NCI-H526 treated with DMSO at 0.1 percent for 48 hours (cell line): Measurements from ENCODE around the gene HRAS.
"Not testable (repeated sequence)": the region's sequence is repeated elsewhere in the genome, so short reads cannot be mapped to it uniquely, and the experiment has no call there.

ENCODE experiments used
- DNase-seq: peaks from one replicate; lab custom pipeline; 2025; lab: John Stamatoyannopoulos, UW

HRAS gene

DNA sequence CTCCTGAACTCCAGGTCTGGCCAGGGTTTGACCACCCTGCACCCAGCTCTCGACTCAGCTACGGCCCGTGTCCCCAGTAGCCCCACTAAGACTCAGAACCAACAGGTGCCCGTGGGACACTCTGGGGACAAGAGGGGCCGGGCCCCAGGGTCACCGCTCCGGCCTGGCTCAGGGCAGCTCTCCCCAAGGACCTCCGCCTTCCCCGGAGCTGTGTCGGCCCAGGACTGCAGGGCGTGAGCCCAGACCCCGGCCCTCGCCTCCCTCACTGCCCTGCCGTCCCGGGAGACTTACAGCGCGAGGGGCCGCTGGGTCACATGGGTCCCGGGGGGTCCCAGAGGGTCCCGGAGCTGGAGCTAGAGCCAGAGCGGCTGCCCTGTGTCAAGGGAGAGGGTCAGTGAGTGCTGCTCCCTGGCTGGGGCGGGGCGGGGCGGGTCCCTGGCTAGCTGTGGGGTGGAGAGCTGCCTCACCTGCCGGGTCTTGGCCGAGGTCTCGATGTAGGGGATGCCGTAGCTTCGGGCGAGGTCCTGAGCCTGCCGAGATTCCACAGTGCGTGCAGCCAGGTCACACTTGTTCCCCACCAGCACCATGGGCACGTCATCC, 2.3 kb downstream of the HRAS start:
- no peak for DNase-seq

DNA sequence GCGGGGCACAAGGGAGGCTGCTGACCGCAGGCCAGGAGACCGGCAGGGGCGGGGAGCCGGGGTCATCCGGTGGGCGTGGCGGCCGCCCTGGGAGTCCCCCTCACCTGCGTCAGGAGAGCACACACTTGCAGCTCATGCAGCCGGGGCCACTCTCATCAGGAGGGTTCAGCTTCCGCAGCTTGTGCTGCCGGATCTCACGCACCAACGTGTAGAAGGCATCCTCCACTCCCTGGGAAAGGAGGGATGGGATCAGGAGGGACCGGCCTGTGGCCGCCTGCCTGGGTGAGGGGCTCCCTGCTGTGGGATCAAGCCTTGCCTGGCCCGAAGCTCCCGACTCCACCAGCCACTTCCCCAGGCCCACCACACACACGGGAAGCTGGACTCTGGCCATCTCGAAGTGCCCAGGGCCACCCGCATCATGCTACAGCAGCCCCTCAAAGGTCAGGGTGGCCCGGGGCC, 2.8 kb downstream of the HRAS start:
- DNase-seq = no peak

DNA sequence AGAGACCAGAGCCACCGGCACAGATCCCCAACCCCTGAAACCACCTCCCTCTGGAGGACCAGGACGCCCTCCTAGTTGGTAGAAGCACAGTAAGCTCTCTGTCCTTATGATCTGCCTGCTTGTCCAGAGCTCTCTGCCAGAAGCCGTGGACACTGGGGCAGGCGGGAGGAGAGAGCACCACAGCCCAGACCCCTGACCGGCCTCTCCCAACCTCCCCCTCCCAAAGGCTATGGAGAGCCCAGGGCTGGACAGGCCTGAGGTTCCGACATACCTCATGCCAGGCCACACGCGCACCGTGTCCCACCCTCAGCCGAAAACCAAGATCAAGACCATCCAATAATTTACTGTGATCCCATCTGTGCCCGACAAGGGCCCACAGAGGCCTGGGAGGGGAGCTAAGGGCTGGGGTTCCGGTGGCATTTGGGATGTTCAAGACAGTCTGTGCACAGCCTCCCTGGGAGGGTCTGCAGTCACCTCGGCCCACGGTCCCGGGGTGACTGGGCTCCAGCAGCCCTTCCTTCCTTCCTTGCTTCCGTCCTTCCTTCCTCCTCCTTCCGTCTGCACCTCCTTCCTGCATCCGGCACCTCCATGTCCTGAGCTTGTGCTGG, 3.4 kb downstream of the HRAS start:
- no peak for DNase-seq

DNA sequence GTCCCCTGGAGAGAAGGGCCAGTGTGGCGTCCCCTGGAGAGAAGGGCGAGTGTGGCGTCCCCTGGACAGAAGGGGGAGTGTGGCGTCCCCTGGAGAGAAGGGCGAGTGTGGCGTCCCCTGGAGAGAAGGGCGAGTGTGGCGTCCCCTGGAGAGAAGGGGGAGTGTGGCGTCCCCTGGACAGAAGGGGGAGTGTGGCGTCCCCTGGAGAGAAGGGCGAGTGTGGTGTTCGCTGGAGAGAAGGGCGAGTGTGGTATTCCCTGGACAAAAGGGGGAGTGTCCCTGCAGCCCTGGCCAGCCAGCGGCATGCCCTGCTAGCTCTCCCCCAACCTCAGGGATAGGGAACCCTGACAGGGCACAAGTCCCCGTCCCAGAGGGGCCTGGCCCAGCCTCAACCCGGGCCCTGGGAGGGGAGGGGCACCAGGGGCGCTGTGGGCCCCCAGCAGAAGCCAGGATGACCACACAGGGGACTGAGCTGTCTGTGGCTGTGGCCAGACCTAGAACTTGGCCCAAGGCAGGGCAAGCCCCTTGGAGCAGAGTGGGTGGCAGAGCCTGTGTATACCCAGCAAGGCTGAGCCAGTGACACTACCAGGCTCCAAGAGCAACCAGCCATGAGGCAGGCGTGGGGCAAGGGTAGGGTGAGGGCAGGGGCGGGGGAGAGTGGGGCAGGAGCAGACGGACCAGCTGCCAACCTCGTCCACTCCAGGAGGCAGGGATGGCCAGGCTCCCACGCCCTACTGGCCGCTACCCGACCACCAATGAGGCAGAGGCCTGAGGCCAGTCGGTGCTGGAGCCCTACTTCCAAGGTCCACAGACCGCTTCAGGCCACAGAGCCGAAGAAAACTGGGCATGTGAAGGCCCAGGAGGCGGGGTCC, 4.2 kb downstream of the HRAS start:
- no peak for DNase-seq

DNA sequence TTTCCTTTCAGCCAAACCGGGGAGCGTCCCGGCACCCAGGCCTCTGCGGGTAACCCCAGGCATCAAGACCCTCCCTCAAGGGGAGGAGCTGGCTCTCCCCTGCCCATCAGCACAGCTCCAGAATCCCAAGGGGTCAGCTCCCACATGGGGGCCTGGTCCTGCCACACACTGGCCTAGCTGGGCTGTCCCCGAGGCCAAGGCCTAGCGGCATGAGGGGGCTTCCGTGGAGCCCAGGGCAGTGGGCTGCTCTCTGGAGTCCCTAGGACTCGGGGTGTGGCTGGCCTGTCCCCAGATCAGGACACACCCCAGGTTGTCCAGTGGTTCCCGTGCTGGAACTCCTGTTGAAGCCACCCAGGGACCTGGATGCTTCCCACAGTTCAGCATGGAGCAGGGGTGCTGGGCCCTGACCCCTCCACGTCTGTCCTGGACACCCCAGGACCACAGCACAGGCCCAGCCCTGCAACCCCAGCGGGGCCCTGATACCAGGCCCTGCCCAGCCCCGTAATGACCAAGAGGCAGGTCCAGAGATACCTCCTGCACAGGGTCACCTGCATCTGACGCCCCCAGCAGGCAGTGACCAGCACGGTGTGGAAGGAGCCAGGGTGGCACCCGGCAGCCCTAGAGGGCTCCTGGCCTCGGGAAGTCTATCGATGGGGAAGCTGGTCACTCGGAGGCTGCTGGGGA, 5.5 kb downstream of the HRAS start:
- no peak for DNase-seq

DNA sequence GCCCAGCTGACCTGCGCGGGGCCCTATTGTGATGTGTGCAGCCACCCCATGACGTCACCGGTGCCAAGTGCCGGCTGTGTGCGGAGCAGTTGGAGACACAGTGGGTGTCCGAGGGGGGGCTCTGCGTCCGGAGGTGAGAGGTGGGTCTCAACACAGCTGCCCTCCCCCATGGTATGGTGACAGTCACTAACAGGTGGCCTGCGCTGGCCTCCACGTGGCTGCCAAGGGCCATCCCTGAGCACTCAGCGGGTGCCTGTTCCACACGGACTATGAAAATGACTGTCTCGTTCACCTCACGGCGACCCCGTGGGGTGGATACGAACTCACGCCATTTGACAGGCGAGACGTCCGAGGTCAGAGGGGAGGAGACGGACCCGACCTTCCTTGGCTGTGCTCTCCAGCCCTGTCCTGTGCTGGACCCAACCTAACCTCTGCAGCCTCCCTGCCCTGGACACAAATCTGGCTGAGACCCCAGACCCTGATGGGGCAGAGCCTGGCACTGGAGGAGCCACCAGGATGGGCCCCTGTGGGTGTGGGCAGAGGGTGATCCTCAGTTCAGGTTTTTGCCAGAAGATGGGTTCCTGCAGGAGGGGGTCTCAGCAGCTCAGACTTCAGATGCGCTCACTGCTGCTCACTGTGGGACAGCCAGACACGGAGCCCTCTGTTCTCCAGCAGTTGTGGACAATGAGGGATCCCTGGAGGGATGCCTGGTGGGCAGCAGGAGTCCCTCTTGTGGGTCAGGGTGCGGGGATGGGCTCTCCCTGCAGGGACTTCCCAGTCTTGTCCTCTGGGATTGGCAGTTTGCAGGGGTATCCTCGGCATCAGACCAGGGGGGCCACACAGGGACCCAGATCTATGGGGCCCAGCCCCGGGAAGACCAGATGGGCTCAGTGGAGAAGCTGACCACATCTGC, 6.3 kb downstream of the HRAS start:
- DNase-seq = no peak

DNA sequence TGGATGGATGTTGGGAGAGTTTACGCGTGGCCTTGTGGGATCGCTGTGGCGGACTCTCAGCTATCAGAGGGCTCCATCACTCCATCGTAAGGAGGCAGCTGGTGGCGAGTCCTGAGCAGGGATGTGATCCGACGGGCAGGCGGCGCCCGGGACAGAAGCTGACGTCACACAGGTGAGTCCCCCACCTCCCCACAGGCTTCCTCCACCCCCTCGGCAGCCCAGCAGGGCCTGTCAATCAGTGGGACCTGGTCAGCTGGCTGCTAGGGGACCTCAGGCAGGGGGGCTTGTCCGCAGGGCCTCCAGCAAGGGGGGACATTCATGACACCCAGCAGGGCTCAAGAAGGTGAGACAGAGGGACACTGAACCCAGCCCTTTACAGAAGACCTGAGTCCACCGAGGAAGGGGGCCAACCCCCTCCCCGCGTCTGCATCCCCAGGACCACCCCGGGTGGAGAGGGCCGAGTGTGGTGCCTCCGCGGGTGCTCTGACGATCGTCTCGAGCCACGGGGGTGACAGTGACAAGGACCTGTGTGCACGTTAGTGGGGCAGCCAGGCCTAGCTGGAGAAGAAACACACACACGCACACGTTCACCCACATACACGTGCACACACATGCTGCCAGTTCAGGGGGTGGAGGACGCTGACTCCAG, 7.1 kb downstream of the HRAS start:
- DNase-seq = no peak

DNA sequence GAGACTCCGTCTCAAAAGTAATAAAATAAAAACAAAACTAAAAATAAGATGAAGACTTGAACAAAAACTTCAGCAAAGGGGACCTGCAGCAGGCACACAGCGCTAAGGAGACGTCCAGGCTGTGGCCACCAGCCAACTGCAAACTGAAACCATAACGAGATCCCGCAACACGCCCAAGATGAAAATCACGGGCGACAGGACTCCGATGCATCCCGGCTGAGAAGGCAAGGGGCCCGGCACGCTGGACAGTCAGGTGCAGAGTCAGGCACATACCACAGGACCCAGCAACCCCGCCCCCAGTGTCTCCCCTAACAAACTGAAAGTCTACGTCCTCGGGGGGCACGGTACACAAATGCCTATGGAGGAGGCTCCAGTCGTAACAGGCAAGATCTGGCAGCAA, 9.2 kb downstream of the HRAS start:
- no peak for DNase-seq

DNA sequence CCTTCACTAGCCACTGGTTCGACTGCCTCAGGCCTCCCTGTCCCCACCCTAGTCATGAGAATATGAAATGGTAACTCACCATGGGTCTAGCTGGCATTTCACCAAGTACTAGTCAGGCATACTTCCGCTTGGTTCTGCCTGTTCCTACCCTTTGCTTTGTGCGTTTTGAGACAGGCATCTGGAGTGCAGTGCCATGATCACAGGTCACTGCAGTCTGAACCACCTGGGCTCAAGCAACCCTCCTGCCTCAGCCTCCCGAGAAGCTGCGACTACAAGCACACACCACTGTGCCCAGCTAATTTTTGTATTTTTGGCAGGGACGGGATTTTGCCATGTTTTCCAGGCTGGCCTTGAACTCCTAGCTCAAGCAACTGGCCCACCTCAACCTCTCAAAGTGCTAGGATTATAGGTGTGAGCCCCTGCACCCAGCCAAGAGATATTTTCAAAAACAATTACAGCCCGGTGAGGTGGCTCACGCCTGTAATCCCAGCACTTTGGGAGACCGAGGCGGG, 14.1 kb downstream of the HRAS start:
- no peak for DNase-seq

DNA sequence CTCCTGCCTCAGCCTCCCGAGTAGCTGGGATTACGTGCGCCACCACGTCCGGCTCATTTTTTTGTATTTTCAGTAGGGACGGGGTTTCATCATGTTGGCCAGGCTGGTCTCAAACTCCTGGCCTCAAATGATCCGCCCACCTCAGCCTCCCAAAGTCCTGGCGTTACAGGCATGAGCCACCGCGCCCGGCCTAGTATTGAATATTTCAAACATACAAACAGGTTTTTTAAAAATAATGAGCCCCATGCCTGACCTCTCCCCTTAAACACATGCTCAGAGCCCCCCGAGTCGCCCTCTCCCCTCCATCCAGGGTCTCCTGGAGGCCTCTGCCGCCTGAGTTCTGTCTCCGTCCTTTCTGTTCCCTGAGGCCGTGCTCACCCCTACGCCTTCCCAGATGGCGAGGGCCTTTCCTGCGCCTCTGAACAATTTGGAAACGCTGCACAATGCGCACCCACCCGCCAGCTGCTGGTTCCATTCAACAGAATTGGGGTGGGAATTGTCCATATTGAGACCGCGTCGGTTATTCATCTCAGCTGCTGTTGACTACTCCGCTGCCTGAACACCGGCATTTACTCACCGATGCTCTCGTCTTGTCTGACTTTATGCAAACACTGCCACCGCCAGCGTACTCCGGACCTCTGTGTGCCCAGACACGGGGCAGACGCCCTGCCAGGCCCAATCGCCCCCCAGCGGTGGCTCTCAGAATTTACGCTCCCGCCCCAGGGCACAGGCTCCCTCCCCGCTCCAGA, 14.8 kb downstream of the HRAS start:
- DNase-seq = no peak

DNA sequence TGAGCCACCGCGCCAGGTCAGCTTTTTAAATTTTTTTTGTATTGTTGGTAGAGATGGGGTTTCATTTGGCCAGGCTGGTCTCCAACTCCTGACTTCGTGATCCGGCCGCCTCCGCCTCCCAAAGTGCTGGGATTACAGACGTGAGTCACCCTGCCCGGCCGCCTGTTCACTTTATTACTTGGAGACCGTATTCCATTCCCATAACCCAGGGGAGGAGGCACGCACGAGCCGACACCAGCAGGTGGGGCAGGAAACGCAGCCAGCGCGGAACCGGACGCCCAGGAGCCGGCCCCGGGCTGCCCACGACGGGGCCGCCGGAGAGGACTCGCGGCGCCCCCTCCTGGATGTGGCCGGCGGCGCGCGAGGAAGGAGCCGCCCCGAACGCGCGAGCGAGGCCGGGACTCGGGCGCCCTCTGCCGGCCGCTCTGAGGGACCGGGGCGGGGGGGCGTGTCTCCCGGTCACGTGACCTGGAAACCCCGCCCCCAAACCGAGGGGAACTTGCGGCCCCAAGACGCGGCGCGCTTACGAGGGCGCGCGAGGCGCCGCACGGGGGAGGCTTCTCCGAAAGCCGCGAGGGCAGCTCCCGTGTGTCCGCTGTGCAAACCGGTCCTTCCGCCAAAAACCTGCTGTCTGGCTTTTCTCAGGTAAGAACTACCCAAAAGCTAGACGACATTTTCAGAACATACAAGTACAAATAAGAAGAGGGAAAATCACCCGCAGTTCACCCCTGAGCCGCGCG, 16.7 kb downstream of the HRAS start:
- peak; percentile 80 for DNase-seq

DNA sequence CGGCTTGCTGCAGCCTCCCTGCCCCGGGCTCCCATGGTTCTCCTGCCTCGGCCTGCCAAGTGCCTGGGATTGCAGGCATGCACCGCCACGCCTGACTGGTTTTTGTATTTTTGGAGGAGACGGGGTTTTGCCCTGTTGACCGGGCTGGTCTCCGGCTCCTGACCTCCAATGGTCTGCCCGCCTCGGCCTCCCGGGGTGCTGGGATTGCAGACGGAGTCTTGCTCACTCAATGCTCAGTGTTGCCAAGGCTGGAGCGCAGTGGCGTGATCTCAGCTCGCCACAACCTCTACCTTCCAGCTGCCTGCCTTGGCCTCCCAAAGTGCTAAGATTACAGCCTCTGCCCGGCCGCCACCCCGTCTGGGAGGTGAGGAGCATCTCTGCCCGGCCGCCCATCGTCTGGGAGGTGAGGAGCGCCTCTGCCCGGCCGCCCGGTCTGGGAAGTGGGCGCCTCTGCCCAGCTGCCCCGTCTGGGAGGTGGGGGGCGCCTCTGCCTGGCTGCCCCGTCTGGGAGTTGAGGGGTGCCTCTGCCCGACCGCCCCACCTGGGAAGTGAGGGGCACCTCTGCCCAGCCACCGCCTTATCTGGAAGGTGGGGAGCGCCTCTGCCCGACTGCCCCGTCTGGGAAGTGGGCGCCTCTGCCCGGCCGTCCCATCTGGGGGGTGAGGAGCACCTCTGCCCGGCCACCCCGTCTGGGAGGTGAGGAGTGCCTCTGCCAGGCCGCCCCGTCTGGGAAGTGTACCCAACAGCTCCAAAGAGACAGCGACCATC, 18.3 kb downstream of the HRAS start:
- not testable (repeated sequence) for DNase-seq

DNA sequence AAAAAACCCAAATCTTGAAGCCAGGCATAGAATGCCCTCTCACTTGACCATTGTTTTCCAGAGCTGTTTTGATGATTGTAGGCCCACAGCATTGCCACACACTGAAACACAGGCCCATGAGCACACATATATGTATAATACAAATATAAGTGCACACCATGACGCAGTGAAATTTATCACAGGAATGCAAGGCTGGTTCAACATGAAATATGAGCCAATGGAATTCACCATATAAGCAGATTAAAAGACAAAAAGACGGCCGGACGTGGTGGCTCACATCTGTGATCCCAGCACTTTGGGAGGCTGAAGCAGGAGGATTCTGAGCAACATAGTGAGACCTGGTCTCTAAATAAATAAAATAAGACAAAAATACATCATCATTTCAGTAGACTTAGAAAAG, 19.0 kb downstream of the HRAS start:
- DNase-seq = no peak

DNA sequence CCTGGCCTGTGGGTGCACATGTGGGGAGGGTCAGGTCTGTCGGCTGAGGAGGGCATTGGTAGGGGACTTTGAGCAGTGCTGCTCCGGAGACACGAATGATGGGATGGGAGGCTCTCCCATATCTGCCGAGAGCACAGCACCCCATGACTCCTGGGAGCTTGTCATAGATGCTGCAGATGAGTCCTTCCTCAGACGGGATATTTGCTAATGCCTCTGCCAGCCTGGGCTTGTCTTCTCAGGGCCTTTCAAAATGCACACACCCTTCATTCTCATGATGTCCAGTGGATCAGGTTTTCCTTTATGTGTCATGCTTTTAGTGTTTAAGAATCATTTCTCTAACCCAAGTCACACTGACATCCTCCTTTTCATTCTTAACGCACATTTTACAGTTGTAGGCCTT, 20.2 kb downstream of the HRAS start:
- DNase-seq = no peak

DNA sequence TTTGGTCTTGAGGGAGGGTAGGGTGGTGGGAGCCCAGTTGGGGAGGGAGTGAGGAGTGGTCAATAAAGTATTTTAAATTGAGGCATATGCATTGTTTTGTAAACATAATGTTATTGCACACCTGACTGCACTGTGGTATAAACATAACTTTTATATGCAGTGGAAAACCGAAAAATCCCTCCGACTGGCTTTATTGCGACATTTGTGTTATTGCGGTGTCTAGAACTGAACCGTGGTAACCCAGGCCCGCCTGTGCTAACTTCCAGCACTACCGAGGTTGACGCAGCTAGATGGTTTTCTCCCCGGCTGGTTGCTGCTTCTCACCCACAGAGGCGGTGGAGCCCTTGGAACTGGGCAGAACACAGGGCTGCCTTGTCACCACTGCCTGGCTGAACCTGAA, 20.8 kb downstream of the HRAS start:
- DNase-seq = no peak

DNA sequence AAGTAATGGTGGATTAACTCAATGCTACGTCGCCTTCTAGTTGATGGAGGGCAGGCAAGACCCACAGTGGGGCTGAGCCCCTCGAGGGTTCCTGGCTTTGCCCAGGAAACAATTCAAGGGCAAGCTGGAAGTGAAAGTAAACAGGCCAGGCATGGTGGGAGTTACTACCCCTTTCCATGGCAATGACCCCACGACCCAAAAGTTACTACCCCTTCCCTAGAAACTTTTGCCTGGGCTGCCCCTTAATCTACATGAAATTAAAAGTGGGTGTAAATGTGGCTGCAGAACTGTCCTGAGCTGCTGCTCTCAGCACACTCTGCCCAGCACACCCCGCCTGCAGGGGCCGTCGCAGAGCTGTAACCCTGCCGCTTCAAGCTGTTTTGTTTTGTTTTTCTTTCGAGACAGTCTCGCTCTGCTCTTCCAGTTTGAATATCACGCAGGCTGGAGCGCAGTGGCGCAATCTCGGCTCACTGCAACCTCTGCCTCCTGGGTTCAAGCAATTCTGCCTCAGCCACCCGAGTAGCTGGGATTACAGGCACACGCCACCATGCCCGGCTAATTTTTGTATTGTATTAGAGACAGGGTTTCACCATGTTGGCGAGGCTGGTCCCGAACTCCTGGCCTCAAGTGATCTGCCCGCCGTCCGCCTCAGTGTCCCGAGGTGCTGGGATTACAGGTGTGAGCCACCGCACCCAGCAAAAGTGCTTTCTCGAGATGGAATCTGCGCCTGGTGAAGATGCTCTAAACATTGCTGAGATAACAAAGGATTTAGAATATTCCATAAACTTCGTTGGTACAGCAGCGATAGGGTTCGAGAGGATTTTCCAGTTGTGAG, 22.4 kb downstream of the HRAS start:
- DNase-seq = no peak

DNA sequence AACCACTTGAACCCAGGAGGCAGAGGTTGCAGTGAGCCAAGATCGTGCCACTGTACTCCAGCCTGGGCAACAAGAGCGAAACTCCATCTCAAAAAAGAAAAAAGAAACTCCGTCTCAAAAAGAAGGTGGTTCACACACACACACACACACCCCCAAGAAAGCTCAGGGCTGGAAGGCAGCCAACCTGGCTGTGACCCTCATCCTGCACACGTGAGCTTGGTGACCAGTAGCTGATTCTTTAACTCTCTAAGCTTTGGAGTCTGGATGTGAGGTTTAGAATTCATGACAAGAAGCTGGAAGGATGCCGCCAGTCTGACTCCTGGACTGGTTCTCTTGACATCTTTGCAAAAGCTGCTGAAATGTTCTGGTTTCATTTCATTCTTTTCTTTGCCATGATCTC, 26.4 kb downstream of the HRAS start:
- no peak for DNase-seq
